Activated CD4-positive, alpha-beta T cell treated with anti-CD3 and anti-CD28 coated beads for 36 hours (primary cell): ENCODE results near the gene ARL15. TPM values are rescaled to one million over a fixed set of nuclear protein-coding genes. Genes with fewer than 3 reads are reported as not detected.

ENCODE experiments used
- ATAC-seq: fragments of 200-7000 bp; cut with Tn5 transposase; one replicate; pipeline ENCODE4 v1.10.0; 2021; ENCODE audit warnings: mild to moderate bottlenecking, moderate library complexity
- CTCF ChIA-PET: fragments of 350-600 bp; sonication (Branson Sonifier 250); formaldehyde crosslinking; loops from one replicate; lab custom pipeline; 2021; ENCODE audit warnings: antibody characterized with exemption; lab: Charles Lee
- POLR2A ChIA-PET: fragments of 350-600 bp; sonication (Branson Sonifier 250); formaldehyde crosslinking; loops from one replicate; lab custom pipeline; 2021; ENCODE audit warnings: antibody characterized with exemption, inconsistent platforms; lab: Charles Lee
- DNase-seq: peaks from one replicate; pipeline ENCODE4 v3.0.0-alpha.2; 2020
- H3K27ac Mint-ChIP-seq: one replicate; pipeline ENCODE4 v1.8.0; 2021; ENCODE audit warnings: mixed read lengths
- H3K27me3 Mint-ChIP-seq: one replicate; pipeline ENCODE4 v1.8.0; 2021; ENCODE audit warnings: mixed read lengths
- H3K36me3 Mint-ChIP-seq: one replicate; pipeline ENCODE4 v1.8.0; 2021; ENCODE audit warnings: low read depth, mixed read lengths
- H3K4me1 Mint-ChIP-seq: one replicate; pipeline ENCODE4 v1.8.0; 2021; ENCODE audit warnings: mixed read lengths
- H3K4me3 Mint-ChIP-seq: one replicate; pipeline ENCODE4 v1.8.0; 2021; ENCODE audit warnings: mild to moderate bottlenecking, moderate library complexity, mixed read lengths
- H3K9me3 Mint-ChIP-seq: one replicate; pipeline ENCODE4 v1.8.0; 2021; ENCODE audit warnings: low read depth, mixed read lengths
- intact Hi-C, 2 experiments: fragments of 100-400 bp; cut with DNase I in 1 of 2; cut with micrococcal nuclease in 1 of 2; formaldehyde crosslinking; loops; one replicate each; pipeline versions ENCODE4 v1.14.2 to v1.15.1; 2022 to 2024; cut with DNase I, micrococcal nuclease
- total RNA-seq, 2 experiments: library from RNA; stranded (reverse); gene quantifications; one replicate each; pipeline ENCODE4 v1.2.3, GENCODE V29; 2021

Gene ARL15
- total RNA-seq, 2 experiments from 2014 or later: 5.4 to 6.7 TPM

GRCh38 chr5:54301849-54302248 is 8.5 kb downstream of the ARL15 start:
- no peaks in the 10 kb centered on the region for H3K27me3 Mint-ChIP-seq
- no peak overlapping the region for H3K4me3 Mint-ChIP-seq
- no peak for ATAC-seq
- CTCF ChIA-PET: interaction anchor here (0.5 to 1.2 kb wide), 3 partner anchors 118 to 858 kb away, joined by 3 to 4 read pairs (median 3); no protein-coding TSS in a partner anchor
- POLR2A ChIA-PET: no interaction called here
- no peak for DNase-seq
- H3K4me1 Mint-ChIP-seq: peaks cover 22% of the 10 kb centered on the region
- intact Hi-C loops: no loop called here
- no peaks in the 10 kb centered on the region for H3K36me3 Mint-ChIP-seq
- H3K27ac Mint-ChIP-seq: no peak overlapping the region
- no peaks in the 10 kb centered on the region for H3K9me3 Mint-ChIP-seq

DNA sequence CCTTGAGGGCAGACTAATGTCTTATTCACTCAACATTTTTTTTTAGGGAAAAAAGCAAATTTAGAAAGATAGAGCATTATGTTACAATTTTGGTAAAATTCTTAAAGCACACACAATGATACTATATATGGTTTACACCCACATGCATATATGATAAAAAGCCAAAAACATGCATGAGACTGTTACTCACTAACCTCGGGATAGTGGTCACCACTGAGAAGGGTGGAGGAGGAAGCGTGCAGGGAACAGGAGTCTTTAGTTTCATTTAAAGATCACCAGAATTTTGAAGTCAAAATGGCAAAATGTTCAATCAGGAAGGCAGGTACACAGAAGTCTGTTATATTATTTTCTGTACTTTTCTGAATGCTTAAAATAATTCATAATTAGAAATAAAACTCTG is 9.2 kb downstream of the ARL15 start:
- Mint-ChIP-seq H3K9me3 (no peaks in the 10 kb centered on the region), H3K4me1 (peaks cover 20% of the 10 kb centered on the region), H3K36me3 (no peaks in the 10 kb centered on the region), H3K27me3 (no peaks in the 10 kb centered on the region), H3K27ac (no peak overlapping the region), H3K4me3 (no peak overlapping the region)
- ATAC-seq (no peak), DNase-seq (no peak)
- ChIA-PET POLR2A (no interaction called here), CTCF (interaction anchor here (1.2 kb wide), 1 partner anchor 187 kb away, joined by 4 read pairs; no protein-coding TSS in a partner anchor)
- intact Hi-C loops: no loop called here

DNA sequence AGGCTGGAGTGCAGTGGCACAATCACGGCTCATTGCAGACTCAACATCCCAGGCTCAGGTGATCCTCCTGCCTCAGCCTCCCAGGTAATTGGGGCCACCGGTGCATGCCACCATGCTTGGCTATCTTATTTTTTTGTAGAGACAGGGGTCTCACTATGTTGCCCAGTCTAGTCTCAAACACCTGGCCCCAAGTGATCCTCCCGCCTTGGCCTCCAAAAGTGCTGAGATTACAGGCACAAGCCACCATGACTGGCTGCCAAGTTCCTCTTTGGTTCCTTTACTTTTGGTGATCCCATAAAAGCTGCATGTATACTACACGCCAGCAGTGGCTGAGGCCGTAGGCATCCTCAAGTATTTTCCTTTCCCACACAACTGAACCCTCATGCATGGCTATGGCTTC is 11.4 kb downstream of the ARL15 start:
- CTCF ChIA-PET: interaction anchor here (0.6 kb wide), 1 partner anchor 853 kb away, joined by 3 read pairs; no protein-coding TSS in a partner anchor
- no peaks in the 10 kb centered on the region for H3K36me3 Mint-ChIP-seq

DNA sequence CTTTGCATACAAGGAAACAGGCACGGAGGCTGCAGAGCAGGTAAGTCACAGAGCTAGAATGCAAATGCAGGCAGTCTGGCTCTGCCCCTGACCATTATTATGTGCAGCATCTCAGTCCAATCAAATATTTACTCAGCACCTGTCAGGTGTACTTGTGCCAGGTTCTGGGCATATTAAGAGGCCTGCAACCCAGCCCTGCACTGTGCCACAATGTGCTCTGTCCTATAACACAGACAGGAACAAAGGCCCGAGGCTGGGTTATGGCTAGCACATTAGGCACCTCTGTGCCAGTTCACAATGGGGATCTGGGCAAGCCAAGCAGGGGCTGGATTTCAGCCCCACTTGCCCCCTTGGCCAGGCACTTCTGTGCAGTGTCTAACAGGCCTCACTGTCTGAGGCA is 14.0 kb downstream of the ARL15 start:
- no peak for ATAC-seq
- intact Hi-C loops: no loop called here
- no peak overlapping the region for H3K27ac Mint-ChIP-seq
- H3K9me3 Mint-ChIP-seq: no peaks in the 10 kb centered on the region
- ChIA-PET CTCF (interaction anchor here (0.6 to 1.6 kb wide), 2 partner anchors 13 to 484 kb away, joined by 3 read pairs; no protein-coding TSS in a partner anchor), POLR2A (no interaction called here)
- H3K27me3 Mint-ChIP-seq: no peaks in the 10 kb centered on the region
- no peak for DNase-seq
- H3K36me3 Mint-ChIP-seq: no peaks in the 10 kb centered on the region
- H3K4me1 Mint-ChIP-seq: peaks cover 20% of the 10 kb centered on the region
- no peak overlapping the region for H3K4me3 Mint-ChIP-seq

More for the DNA sequence above, 11.4 kb downstream of the ARL15 start:
- H3K27ac Mint-ChIP-seq: no peak overlapping the region
- POLR2A ChIA-PET: no interaction called here
- no peaks in the 10 kb centered on the region for H3K27me3 Mint-ChIP-seq
- ATAC-seq: no peak
- H3K4me3 Mint-ChIP-seq: no peak overlapping the region
- H3K4me1 Mint-ChIP-seq: peaks cover 27% of the 10 kb centered on the region
- no peaks in the 10 kb centered on the region for H3K9me3 Mint-ChIP-seq
- DNase-seq: no peak
- intact Hi-C loops: no loop called here

DNA sequence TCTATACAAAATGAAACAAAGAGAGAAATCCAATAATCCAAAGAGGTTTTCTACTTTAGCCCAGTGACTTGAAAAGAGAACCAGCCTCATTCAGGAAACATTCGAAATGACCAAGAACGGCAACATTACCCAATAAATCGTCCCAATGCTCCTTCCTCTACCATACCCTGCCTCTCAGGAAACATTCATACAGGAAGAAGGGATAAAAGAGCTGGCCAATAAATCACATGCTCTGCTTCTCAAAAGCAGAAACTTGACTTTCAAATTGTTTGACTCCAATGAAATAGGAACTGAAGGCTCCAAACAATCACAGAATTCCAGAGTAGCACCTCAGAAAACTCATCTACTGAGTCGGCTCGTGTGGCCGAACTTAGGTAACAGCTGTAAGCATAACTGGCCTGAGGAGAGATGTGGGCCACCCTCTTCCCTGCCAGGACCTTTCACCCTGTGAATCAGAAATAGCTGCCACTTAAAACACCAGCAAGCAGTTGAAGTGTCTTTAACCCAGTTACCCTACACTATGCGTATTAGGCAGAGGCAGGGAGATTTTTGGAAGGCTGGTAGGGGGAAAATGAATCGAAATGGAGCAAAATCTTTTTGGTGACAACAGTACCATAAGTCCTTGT is 14.6 kb downstream of the ARL15 start:
- Mint-ChIP-seq H3K27ac (no peak overlapping the region), H3K4me1 (peaks cover 17% of the 10 kb centered on the region), H3K4me3 (no peak overlapping the region), H3K36me3 (no peaks in the 10 kb centered on the region), H3K9me3 (no peaks in the 10 kb centered on the region), H3K27me3 (no peaks in the 10 kb centered on the region)
- intact Hi-C loops: no loop called here
- ATAC-seq (no peak), DNase-seq (no peak)
- CTCF ChIA-PET: interaction anchor here (0.6 to 1.6 kb wide), 2 partner anchors 12 to 485 kb away, joined by 3 read pairs; no protein-coding TSS in a partner anchor
- POLR2A ChIA-PET: no interaction called here

DNA sequence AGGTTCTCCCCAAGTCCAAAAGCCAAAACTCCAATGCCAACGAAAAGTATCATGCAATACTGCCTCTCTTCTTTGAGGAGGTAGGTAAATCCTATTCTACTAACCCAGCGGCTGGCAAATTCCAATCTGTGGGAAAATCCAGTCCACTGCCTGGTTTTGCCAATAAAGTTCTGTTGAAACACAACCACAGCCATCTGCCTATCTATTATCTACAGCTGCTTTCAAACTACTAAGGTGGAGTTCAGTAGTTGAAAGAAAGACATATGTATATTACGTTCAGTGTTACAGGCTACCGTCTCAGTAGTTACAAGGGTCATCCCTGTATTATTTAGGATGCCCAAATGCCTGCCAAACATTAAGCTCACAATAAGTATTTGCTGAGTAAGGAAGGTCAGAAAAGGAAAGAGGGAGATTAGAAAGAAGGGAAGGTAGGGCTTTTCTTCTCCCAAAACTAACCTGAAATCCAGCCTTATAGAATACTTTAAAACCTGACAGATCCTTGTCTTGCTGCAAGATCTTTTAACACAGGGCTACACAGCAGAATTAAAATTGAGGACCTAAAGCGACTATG is 16.2 kb downstream of the ARL15 start:
- no peak overlapping the region for H3K27ac Mint-ChIP-seq
- CTCF ChIA-PET: no interaction called here
- H3K4me1 Mint-ChIP-seq: peaks cover 17% of the 10 kb centered on the region
- ATAC-seq (no peak), DNase-seq (no peak)
- no peaks in the 10 kb centered on the region for H3K36me3 Mint-ChIP-seq
- H3K27me3 Mint-ChIP-seq: no peaks in the 10 kb centered on the region
- H3K4me3 Mint-ChIP-seq: no peak overlapping the region
- intact Hi-C loops: no loop called here
- POLR2A ChIA-PET: no interaction called here
- H3K9me3 Mint-ChIP-seq: no peaks in the 10 kb centered on the region

GRCh38 chr5:54292866-54293265 is 17.5 kb downstream of the ARL15 start:
- CTCF ChIA-PET: interaction anchor here (0.7 kb wide), 1 partner anchor 196 kb away, joined by 3 read pairs; no protein-coding TSS in a partner anchor
- DNase-seq (no peak), ATAC-seq (no peak)
- no peak overlapping the region for H3K27ac Mint-ChIP-seq
- POLR2A ChIA-PET: no interaction called here
- intact Hi-C loops: no loop called here
- H3K4me1 Mint-ChIP-seq: peaks cover 12% of the 10 kb centered on the region
- no peaks in the 10 kb centered on the region for H3K27me3 Mint-ChIP-seq
- no peaks in the 10 kb centered on the region for H3K36me3 Mint-ChIP-seq
- H3K4me3 Mint-ChIP-seq: no peak overlapping the region
- no peaks in the 10 kb centered on the region for H3K9me3 Mint-ChIP-seq

GRCh38 chr5:54291498-54291897 is 18.9 kb downstream of the ARL15 start:
- Mint-ChIP-seq H3K27me3 (no peaks in the 10 kb centered on the region), H3K27ac (no peak overlapping the region), H3K9me3 (no peaks in the 10 kb centered on the region), H3K36me3 (no peaks in the 10 kb centered on the region), H3K4me1 (peaks cover 10% of the 10 kb centered on the region), H3K4me3 (no peak overlapping the region)
- intact Hi-C loops: no loop called here
- POLR2A ChIA-PET: no interaction called here
- CTCF ChIA-PET: interaction anchor here (0.5 kb wide), 1 partner anchor 207 kb away, joined by 4 read pairs; no protein-coding TSS in a partner anchor
- ATAC-seq (no peak), DNase-seq (no peak)

DNA sequence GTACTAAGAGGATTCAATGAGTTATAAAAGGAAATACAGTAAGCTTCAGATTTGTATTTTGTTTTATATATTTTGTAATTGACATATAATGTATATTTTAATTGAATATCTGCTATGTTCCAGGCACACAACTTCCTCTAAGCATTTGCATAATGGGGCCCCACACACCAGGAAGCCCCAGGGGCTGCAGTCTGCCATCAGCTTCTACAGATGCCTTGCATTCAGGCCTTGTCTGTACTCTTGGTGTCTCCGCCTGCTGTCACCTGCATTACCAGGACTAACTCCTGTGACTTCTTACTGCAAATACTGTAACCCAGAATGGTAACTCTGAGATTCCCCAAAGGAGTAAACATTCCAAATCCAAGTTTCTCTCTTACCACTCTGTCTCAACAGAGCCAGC is 20.6 kb downstream of the ARL15 start:
- ATAC-seq (no peak), DNase-seq (no peak)
- Mint-ChIP-seq H3K27me3 (no peaks in the 10 kb centered on the region), H3K27ac (no peak overlapping the region), H3K4me3 (no peak overlapping the region), H3K4me1 (peaks cover 6% of the 10 kb centered on the region), H3K9me3 (no peaks in the 10 kb centered on the region), H3K36me3 (no peaks in the 10 kb centered on the region)
- CTCF ChIA-PET: no interaction called here
- POLR2A ChIA-PET: no interaction called here
- intact Hi-C loops: no loop called here

- H3K27ac Mint-ChIP-seq: no peak overlapping the region
- CTCF ChIA-PET: no interaction called here
- no peaks in the 10 kb centered on the region for H3K9me3 Mint-ChIP-seq
- no peak for ATAC-seq
- no peak overlapping the region for H3K4me3 Mint-ChIP-seq
- no peak for DNase-seq
- no peaks in the 10 kb centered on the region for H3K4me1 Mint-ChIP-seq
- H3K36me3 Mint-ChIP-seq: no peaks in the 10 kb centered on the region
- no peaks in the 10 kb centered on the region for H3K27me3 Mint-ChIP-seq
- POLR2A ChIA-PET: no interaction called here
- intact Hi-C loops: no loop called here
These were observed 21.7 kb downstream of the ARL15 start for GRCh38 chr5:54288568-54289217.

GRCh38 chr5:54285686-54286085 is 24.7 kb downstream of the ARL15 start:
- POLR2A ChIA-PET: no interaction called here
- CTCF ChIA-PET: no interaction called here
- H3K27ac Mint-ChIP-seq: no peak overlapping the region
- intact Hi-C loops: no loop called here
- H3K27me3 Mint-ChIP-seq: no peaks in the 10 kb centered on the region
- no peak overlapping the region for H3K4me3 Mint-ChIP-seq
- peaks cover 2% of the 10 kb centered on the region for H3K9me3 Mint-ChIP-seq
- ATAC-seq: no peak
- H3K4me1 Mint-ChIP-seq: no peaks in the 10 kb centered on the region
- no peak for DNase-seq
- no peaks in the 10 kb centered on the region for H3K36me3 Mint-ChIP-seq
